Measurements from ENCODE around the gene SLC6A13.

DNA sequence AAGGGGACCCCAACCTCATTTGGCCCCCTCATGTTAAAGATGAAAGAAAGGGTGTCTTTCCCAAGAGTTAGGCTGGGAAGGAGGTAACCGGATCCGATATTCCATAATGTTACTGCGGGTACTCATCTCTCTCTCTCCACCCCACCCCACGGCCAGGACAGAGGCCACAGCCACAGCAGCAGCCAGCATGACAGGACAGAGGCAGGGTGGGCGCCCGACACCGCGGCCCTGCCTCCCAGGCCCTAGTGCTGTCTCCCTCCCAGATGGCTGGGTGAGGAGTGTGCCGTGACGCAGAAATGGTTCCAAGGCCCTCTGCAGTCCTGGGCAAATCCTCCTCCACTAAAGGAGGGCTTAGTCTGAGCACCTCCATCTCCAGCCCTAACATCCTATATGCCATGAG lies 54.8 kb downstream of the SLC6A13 start:
- no peak for TF ChIP-seq EP300 (IDR thresholded peaks at IDR 0.05)
- no peak for TF ChIP-seq POLR2A (IDR thresholded peaks at IDR 0.05; ENCODE audit: low read length)
- TF ChIP-seq, protein P1, sequence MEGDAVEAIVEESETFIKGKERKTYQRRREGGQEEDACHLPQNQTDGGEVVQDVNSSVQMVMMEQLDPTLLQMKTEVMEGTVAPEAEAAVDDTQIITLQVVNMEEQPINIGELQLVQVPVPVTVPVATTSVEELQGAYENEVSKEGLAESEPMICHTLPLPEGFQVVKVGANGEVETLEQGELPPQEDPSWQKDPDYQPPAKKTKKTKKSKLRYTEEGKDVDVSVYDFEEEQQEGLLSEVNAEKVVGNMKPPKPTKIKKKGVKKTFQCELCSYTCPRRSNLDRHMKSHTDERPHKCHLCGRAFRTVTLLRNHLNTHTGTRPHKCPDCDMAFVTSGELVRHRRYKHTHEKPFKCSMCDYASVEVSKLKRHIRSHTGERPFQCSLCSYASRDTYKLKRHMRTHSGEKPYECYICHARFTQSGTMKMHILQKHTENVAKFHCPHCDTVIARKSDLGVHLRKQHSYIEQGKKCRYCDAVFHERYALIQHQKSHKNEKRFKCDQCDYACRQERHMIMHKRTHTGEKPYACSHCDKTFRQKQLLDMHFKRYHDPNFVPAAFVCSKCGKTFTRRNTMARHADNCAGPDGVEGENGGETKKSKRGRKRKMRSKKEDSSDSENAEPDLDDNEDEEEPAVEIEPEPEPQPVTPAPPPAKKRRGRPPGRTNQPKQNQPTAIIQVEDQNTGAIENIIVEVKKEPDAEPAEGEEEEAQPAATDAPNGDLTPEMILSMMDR (IDR thresholded peaks at IDR 0.05): no peak
- TF ChIP-seq EHMT2 (IDR thresholded peaks at IDR 0.05; ENCODE audit: low read depth): no peak
- TF ChIP-seq FOSL2 (IDR thresholded peaks at IDR 0.05): no peak
- TF ChIP-seq FOSL2 (CRISPR knock-in tag; IDR thresholded peaks at IDR 0.05): no peak
- no peak for TF ChIP-seq CBX8 (IDR thresholded peaks at IDR 0.05)
- no peak for TF ChIP-seq RNF2 (IDR thresholded peaks at IDR 0.05; ENCODE audit: borderline replicate concordance, low read depth)
- TF ChIP-seq SREBF2 (IDR thresholded peaks at IDR 0.05): no peak
- TF ChIP-seq, protein P2, sequence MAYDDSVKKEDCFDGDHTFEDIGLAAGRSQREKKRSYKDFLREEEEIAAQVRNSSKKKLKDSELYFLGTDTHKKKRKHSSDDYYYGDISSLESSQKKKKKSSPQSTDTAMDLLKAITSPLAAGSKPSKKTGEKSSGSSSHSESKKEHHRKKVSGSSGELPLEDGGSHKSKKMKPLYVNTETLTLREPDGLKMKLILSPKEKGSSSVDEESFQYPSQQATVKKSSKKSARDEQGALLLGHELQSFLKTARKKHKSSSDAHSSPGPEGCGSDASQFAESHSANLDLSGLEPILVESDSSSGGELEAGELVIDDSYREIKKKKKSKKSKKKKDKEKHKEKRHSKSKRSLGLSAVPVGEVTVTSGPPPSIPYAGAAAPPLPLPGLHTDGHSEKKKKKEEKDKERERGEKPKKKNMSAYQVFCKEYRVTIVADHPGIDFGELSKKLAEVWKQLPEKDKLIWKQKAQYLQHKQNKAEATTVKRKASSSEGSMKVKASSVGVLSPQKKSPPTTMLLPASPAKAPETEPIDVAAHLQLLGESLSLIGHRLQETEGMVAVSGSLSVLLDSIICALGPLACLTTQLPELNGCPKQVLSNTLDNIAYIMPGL (CRISPR knock-in tag; IDR thresholded peaks at IDR 0.05; ENCODE audit: borderline replicate concordance): no peak
- TF ChIP-seq, protein P3, sequence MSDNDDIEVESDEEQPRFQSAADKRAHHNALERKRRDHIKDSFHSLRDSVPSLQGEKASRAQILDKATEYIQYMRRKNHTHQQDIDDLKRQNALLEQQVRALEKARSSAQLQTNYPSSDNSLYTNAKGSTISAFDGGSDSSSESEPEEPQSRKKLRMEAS (IDR thresholded peaks at IDR 0.05): no peak
